Measurements from ENCODE around the gene OR4K13.

Gene OR4K13

GRCh38 chr14:20035938-20036337 is at the start of gene OR4K13:
TSS of gene OR4K13 (minus strand) at chr14:20036038. CDS start at chr14:20034758, 1,280 bp downstream.
- DNase-seq (ENCODE audit: low read depth in 3 of 3) = no peak

GRCh38 chr14:20059745-20060144 is 23.9 kb upstream of the OR4K13 start, which contains the start of gene OR4L1:
TSS of gene OR4L1 (plus strand) at chr14:20060045. CDS start at chr14:20060045, 0 bp downstream.
- no peak for DNase-seq (ENCODE audit: low read depth in 3 of 3)

GRCh38 chr14:20048202-20048601 is 12.4 kb upstream of the OR4K13 start:
- no peak for DNase-seq (ENCODE audit: low read depth in 3 of 3)

GRCh38 chr14:20044243-20044642 is 8.4 kb upstream of the OR4K13 start:
- DNase-seq (ENCODE audit: low read depth in 3 of 3) = no peak

GRCh38 chr14:20035449-20035848 is 389 bp downstream of the OR4K13 start:
- no peak for DNase-seq (ENCODE audit: low read depth in 3 of 3)

- no peak for DNase-seq (ENCODE audit: low read depth in 3 of 3)
Measured at GRCh38 chr14:20031058-20031457, 4.8 kb downstream of the OR4K13 start.

GRCh38 chr14:20019257-20019865 is 16.5 kb downstream of the OR4K13 start, which contains the start of gene OR4K14:
TSS of gene OR4K14 (minus strand) at chr14:20019307. CDS start at chr14:20015193, 4,114 bp downstream.
- no peak for DNase-seq (ENCODE audit: low read depth in 3 of 3)

- no peak for DNase-seq (ENCODE audit: low read depth in 3 of 3)
Measured at GRCh38 chr14:20008156-20008555, 27.7 kb downstream of the OR4K13 start.

- DNase-seq (ENCODE audit: low read depth in 3 of 3) = no peak
Measured at GRCh38 chr14:20002319-20002718, 33.5 kb downstream of the OR4K13 start.

- no peak for DNase-seq (ENCODE audit: low read depth in 3 of 3)
Measured at GRCh38 chr14:20001863-20002262, 34.0 kb downstream of the OR4K13 start, which contains the start of gene OR4Q2. TSS of gene OR4Q2 (plus strand) at chr14:20002163.

GRCh38 chr14:19993438-19993837 is 42.4 kb downstream of the OR4K13 start:
- no peak for DNase-seq (ENCODE audit: low read depth in 3 of 3)

Data from stimulated activated CD4-positive, alpha-beta T cell treated with anti-CD3 and anti-CD28 coated beads, TNF-alpha, amount 100 ng/mL, for 48 hours (primary cell).